MCF 10A (cell line): ENCODE results near the gene AAGAB. TPM values are rescaled to one million over a fixed set of nuclear protein-coding genes. Genes with fewer than 3 reads are reported as not detected.

Experiments
- Bru-seq: library from RNA; stranded (reverse); fragments of 400-500 nt; gene quantifications from one replicate; lab custom pipeline; 2021; lab: Mats Ljungman, UMichigan
- BruChase-seq, 2 experiments: library from RNA; stranded (reverse); fragments of 400-500 nt; gene quantifications; one replicate each; lab custom pipeline; 2021; lab: Mats Ljungman, UMichigan
- BruUV-seq: library from RNA; stranded (reverse); fragments of 400-500 nt; replicated peaks from 2 replicates; lab custom pipeline; 2021; lab: Mats Ljungman, UMichigan
- CTCF ChIA-PET: fragments of 300-600 bp; sonication (Branson Sonifier 250); formaldehyde crosslinking; extraction: SDS; loops from one replicate; lab custom pipeline; 2021; ENCODE audit warnings: antibody characterized with exemption, inconsistent platforms; lab: Yijun Ruan, JAX
- POLR2A ChIA-PET: fragments of 300-600, 350-650 bp; sonication (Branson Sonifier 250); formaldehyde crosslinking; extraction: SDS; loops from one replicate; lab custom pipeline; 2020; ENCODE audit warnings: antibody characterized with exemption, inconsistent platforms; lab: Yijun Ruan, JAX
- DNase-seq: peaks from one replicate; pipeline ENCODE4 v3.0.0-alpha.2; 2018; ENCODE audit not compliant: unreplicated experiment
- H3K27ac Mint-ChIP-seq: one replicate; pipeline ENCODE4 v1.8.0; 2022; ENCODE audit warnings: mild to moderate bottlenecking, low read depth, mixed read lengths; ENCODE audit not compliant: unreplicated experiment
- H3K27me3 Mint-ChIP-seq: one replicate; pipeline ENCODE4 v1.8.0; 2022; ENCODE audit warnings: mixed read lengths; ENCODE audit not compliant: insufficient read depth, unreplicated experiment
- H3K36me3 Mint-ChIP-seq: one replicate; pipeline ENCODE4 v1.8.0; 2022; ENCODE audit warnings: mild to moderate bottlenecking, moderate library complexity, mixed read lengths; ENCODE audit not compliant: insufficient read depth, unreplicated experiment
- H3K4me1 Mint-ChIP-seq: one replicate; pipeline ENCODE4 v1.8.0; 2022; ENCODE audit warnings: mixed read lengths; ENCODE audit not compliant: insufficient read depth, unreplicated experiment
- H3K4me3 Mint-ChIP-seq: one replicate; pipeline ENCODE4 v1.8.0; 2022; ENCODE audit warnings: mild to moderate bottlenecking, moderate library complexity, mixed read lengths; ENCODE audit not compliant: unreplicated experiment
- H3K9me3 Mint-ChIP-seq: one replicate; pipeline ENCODE4 v1.8.0; 2022; ENCODE audit warnings: mixed read lengths; ENCODE audit not compliant: unreplicated experiment
- CTCF ChIP-seq: fragments of 200-600 bp; IDR thresholded peaks from one replicate; pipeline ENCODE4 v1.8.0; 2022; ENCODE audit warnings: antibody characterized with exemption, mild to moderate bottlenecking; ENCODE audit not compliant: unreplicated experiment
- intact Hi-C: fragments of 100-400 bp; cut with micrococcal nuclease; formaldehyde crosslinking; loops from 2 replicates; pipeline ENCODE4 v1.14.1; 2022
- long read RNA-seq: library from polyadenylated mRNA; stranded (forward); transcript quantifications from one replicate; pipeline ENCODE4 v2.0.0, GENCODE V29; 2022
- total RNA-seq: library from RNA; stranded (reverse); gene quantifications from 2 replicates; pipeline ENCODE4 v1.2.3, GENCODE V29; 2022

The AAGAB gene
- 52.7 and 60.7 TPM in 2 replicates for total RNA-seq
- percentile 87 among the genes with signal in this experiment for Bru-seq, nascent RNA
- percentile 86 among the genes with signal in this experiment for BruChase-seq, experiment 1, labeled RNA remaining after a 6-hour chase
- BruChase-seq, experiment 2, labeled RNA remaining after a 2-hour chase = percentile 84 among the genes with signal in this experiment
- long read RNA-seq, transcript AAGAB-201 (10 exons, 2,841 nt) = major isoform, 5 of 7 reads
- long read RNA-seq, partial matches to known transcripts = 0 of 7 reads
- long read RNA-seq, other reads (novel, unspliced or antisense) = 2 of 7 reads

GRCh38 chr15:67254238-67255175 lies at the start of gene AAGAB, which contains the start of gene IQCH:
TSS of gene AAGAB (minus strand) at chr15:67254661. CDS start at chr15:67254631, 30 bp downstream.
TSS of gene IQCH (plus strand) at chr15:67254786. CDS start at chr15:67254897, 111 bp downstream.
- H3K4me3 Mint-ChIP-seq = peak within 1 kb of the TSS; percentile 97
- no TSS peak for BruUV-seq
- TF ChIP-seq CTCF = no peak
- DNase-seq = peak; percentile 96
- ChIA-PET POLR2A (interaction anchor here (0.6 to 3.9 kb wide), 20 partner anchors 12 to 1003 kb away, joined by 3 to 42 read pairs (median 4); no protein-coding TSS in a partner anchor), CTCF (interaction anchor here (0.6 to 1.8 kb wide), 3 partner anchors 15 to 308 kb away, joined by 3 to 6 read pairs (median 3); no protein-coding TSS in a partner anchor)
- intact Hi-C loops = loop anchor here (5.0 kb wide), 1 partner anchor 187 kb away; the partner anchor contains the start of gene SMAD3
- no peaks in the 10 kb centered on the region for H3K9me3 Mint-ChIP-seq
- H3K27me3 Mint-ChIP-seq = no peaks in the 10 kb centered on the region
- H3K4me1 Mint-ChIP-seq = peaks cover 19% of the 10 kb centered on the region
- H3K27ac Mint-ChIP-seq = peak within 1 kb of the TSS; percentile 99
- no peaks in the 10 kb centered on the region for H3K36me3 Mint-ChIP-seq

- peak; percentile 63 for DNase-seq
- Mint-ChIP-seq H3K9me3 (no peaks in the 10 kb centered on the region), H3K27ac (no peak overlapping the region), H3K4me3 (no peak overlapping the region), H3K36me3 (no peaks in the 10 kb centered on the region), H3K4me1 (no peaks in the 10 kb centered on the region), H3K27me3 (no peaks in the 10 kb centered on the region)
- intact Hi-C loops = loop anchor here (1.0 to 10.0 kb wide), 4 partner anchors 63 to 531 kb away; no protein-coding TSS in a partner anchor
- no TSS peak for BruUV-seq
- CTCF ChIA-PET = interaction anchor here (0.5 to 2.7 kb wide), 20 partner anchors 9 to 373 kb away, joined by 3 to 26 read pairs (median 3); no protein-coding TSS in a partner anchor
- peak; percentile 66 for TF ChIP-seq CTCF
- POLR2A ChIA-PET = interaction anchor here (0.7 to 2.2 kb wide), 7 partner anchors 9 to 357 kb away, joined by 3 to 13 read pairs (median 4); partner anchors contain the start of gene SMAD3
Observed at GRCh38 chr15:67303490-67304363, 49.3 kb upstream of the AAGAB start.

- no TSS peak for BruUV-seq
- Mint-ChIP-seq H3K4me3 (no peak overlapping the region), H3K27ac (no peak overlapping the region), H3K27me3 (no peaks in the 10 kb centered on the region), H3K9me3 (no peaks in the 10 kb centered on the region), H3K4me1 (no peaks in the 10 kb centered on the region), H3K36me3 (no peaks in the 10 kb centered on the region)
- no peak for DNase-seq
- ChIA-PET POLR2A (interaction anchor here (1.1 to 1.4 kb wide), 3 partner anchors 10 to 357 kb away, joined by 3 read pairs; no protein-coding TSS in a partner anchor), CTCF (interaction anchor here (0.8 to 2.4 kb wide), 4 partner anchors 61 to 692 kb away, joined by 4 to 16 read pairs (median 4); no protein-coding TSS in a partner anchor)
- intact Hi-C loops = loop anchor here (10.0 kb wide), 1 partner anchor 534 kb away; no protein-coding TSS in a partner anchor
- no peak for TF ChIP-seq CTCF
Observed at GRCh38 chr15:67300266-67301025, 46.0 kb upstream of the AAGAB start.
